ENCODE results near the gene RNASE8. TPM values are rescaled to one million over a fixed set of nuclear protein-coding genes. Genes with fewer than 3 reads are reported as not detected.

Gene RNASE8
- total and polyA plus RNA-seq, 10 of the 15 experiments (the other 5 are each of a cell fraction or from before 2014, with no cell fraction given): not detected

DNA sequence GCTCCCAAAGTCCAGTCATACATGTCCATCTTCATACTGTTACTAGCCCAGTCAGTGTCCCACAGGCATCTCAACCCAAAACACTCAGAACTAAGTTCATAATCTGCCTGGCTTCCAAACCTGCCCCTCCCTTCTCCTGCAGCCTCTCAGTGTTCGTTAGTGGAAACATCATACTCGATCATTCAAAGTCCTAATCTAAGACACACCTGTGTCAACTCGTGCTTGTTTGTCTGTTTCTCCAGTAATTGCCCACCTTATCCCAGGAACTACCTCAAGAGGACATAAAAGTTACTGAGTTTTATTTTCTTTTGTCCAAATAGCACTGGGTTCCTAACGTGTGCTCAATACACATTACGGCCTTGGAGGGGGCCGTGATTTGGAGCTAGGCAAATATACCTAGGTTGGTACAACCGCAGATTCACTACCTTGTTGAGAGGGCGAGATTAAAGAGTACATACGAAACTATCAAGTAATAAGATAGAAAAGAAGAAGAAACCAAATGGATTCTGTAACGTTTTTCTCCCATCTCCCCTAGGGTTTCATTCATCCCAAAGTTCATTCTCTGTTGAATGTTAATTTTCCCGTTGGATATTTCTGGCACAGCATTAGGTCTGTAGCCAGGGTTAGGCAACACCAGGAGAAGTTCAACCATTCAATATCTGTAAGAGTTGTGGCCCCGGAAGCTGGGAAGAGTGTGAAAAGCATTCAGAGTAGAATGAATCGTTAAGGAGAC, 3.2 kb downstream of the RNASE8 start (continued):
- TF ChIP-seq, protein P1, sequence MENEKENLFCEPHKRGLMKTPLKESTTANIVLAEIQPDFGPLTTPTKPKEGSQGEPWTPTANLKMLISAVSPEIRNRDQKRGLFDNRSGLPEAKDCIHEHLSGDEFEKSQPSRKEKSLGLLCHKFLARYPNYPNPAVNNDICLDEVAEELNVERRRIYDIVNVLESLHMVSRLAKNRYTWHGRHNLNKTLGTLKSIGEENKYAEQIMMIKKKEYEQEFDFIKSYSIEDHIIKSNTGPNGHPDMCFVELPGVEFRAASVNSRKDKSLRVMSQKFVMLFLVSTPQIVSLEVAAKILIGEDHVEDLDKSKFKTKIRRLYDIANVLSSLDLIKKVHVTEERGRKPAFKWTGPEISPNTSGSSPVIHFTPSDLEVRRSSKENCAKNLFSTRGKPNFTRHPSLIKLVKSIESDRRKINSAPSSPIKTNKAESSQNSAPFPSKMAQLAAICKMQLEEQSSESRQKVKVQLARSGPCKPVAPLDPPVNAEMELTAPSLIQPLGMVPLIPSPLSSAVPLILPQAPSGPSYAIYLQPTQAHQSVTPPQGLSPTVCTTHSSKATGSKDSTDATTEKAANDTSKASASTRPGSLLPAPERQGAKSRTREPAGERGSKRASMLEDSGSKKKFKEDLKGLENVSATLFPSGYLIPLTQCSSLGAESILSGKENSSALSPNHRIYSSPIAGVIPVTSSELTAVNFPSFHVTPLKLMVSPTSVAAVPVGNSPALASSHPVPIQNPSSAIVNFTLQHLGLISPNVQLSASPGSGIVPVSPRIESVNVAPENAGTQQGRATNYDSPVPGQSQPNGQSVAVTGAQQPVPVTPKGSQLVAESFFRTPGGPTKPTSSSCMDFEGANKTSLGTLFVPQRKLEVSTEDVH (IDR thresholded peaks at IDR 0.05; ENCODE audit: low read depth, partially characterized antibody): no peak
- TF ChIP-seq ZSCAN29 (IDR thresholded peaks at IDR 0.05) (no peak), CHD4 (IDR thresholded peaks at IDR 0.05) (no peak), TCF12 (IDR thresholded peaks at IDR 0.05; ENCODE audit: low read depth, low read length) (no peak)

DNA sequence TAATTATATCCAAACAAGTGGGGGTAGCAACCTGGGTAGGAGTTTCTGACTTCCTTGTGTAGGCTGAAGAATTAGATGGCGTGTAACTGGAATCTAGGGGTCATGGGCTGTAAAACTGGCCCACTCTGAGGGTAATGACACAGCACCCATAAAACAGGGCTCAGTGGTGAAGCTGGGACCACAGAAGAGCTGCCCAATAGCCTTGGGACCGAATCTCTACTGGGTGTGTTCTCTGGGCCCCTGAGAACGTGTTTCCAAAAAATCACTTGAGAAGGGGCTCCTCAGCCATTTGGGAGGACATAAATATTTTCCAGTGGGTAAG, 3.7 kb downstream of the RNASE8 start:
- intact Hi-C loops (cut with micrococcal nuclease; ENCODE audit: unreplicated experiment) (no loop called here), in situ Hi-C loops (cut with MboI) (no loop called here)
- Histone ChIP-seq H3K9me3 (replicated peaks; ENCODE audit: control insufficient read depth, insufficient read depth, low read length) (no peaks in the 10 kb centered on the region), H4K20me1 (ENCODE audit: control insufficient read depth, insufficient read depth) (no peaks in the 10 kb centered on the region), H3K4me1 (ENCODE audit: control insufficient read depth, insufficient read depth, low read length) (no peaks in the 10 kb centered on the region), H3K79me2 (ENCODE audit: control insufficient read depth, insufficient read depth, low read length) (no peaks in the 10 kb centered on the region), H3K4me3 (no peak overlapping the region), H2AFZ (ENCODE audit: control insufficient read depth, low read depth, low read length) (no peak overlapping the region), H3K9ac (ENCODE audit: control insufficient read depth, insufficient read depth, low read length) (no peak overlapping the region), H3K27me3 (replicated peaks in 1 of 2; ENCODE audit: control insufficient read depth in 2 of 2, insufficient read depth in 2 of 2, low read length in 1 of 2) (peaks cover 0 to 1% of the 10 kb centered on the region in 2 experiments; a peak in 1 of 4 replicates), H3K36me3 (ENCODE audit: control insufficient read depth in 2 of 2, insufficient read depth in 2 of 2, low read length in 1 of 2) (no peaks in the 10 kb centered on the region), H3K4me2 (ENCODE audit: control insufficient read depth, insufficient read depth) (no peak overlapping the region), H3K27ac (ENCODE audit: control insufficient read depth, insufficient read depth) (no peak overlapping the region)
- DNase-seq (ENCODE audit: low read depth, low spot score) (no peak), ATAC-seq (no peak), FAIRE-seq (no peak)
- 2% methylated on average over 3 of the region's 3 CpGs for WGBS (ENCODE audit: insufficient coverage, insufficient replicate concordance, low lambda C conversion rate, missing lambda C conversion rate)
- no TSS peak for BruUV-seq (replicated peaks)
- ChIA-PET POLR2A (no interaction called here), SMC1A (ENCODE audit: uncharacterized antibody, unreplicated experiment) (interaction anchor here (1.2 kb wide), 1 partner anchor 12 kb away, joined by 3 read pairs; no protein-coding TSS in a partner anchor), CTCF (interaction anchor here (1.3 to 2.9 kb wide), 3 partner anchors 31 to 46 kb away, joined by 3 to 12 read pairs (median 4); no protein-coding TSS in a partner anchor), RAD21 (ENCODE audit: unreplicated experiment) (interaction anchor here (1.0 kb wide), 1 partner anchor 31 kb away, joined by 3 read pairs; no protein-coding TSS in a partner anchor)
- no peak for TF ChIP-seq RB1 (IDR thresholded peaks at IDR 0.05; ENCODE audit: borderline replicate concordance)
- TF ChIP-seq, protein P1 (IDR thresholded peaks at IDR 0.05; ENCODE audit: low read depth, partially characterized antibody): no peak
- TF ChIP-seq TCF12 (IDR thresholded peaks at IDR 0.05; ENCODE audit: low read depth, low read length): no peak
- no peak for TF ChIP-seq EED (IDR thresholded peaks at IDR 0.05; ENCODE audit: low read depth)
- no peak for TF ChIP-seq TAF1 (IDR thresholded peaks at IDR 0.05; ENCODE audit: borderline replicate concordance, low read depth, low read length)
- TF ChIP-seq KAT2A (conservative IDR thresholded peaks at IDR 0.05; ENCODE audit: control insufficient read depth, low read depth, low read length): no peak
- TF ChIP-seq, protein P2, sequence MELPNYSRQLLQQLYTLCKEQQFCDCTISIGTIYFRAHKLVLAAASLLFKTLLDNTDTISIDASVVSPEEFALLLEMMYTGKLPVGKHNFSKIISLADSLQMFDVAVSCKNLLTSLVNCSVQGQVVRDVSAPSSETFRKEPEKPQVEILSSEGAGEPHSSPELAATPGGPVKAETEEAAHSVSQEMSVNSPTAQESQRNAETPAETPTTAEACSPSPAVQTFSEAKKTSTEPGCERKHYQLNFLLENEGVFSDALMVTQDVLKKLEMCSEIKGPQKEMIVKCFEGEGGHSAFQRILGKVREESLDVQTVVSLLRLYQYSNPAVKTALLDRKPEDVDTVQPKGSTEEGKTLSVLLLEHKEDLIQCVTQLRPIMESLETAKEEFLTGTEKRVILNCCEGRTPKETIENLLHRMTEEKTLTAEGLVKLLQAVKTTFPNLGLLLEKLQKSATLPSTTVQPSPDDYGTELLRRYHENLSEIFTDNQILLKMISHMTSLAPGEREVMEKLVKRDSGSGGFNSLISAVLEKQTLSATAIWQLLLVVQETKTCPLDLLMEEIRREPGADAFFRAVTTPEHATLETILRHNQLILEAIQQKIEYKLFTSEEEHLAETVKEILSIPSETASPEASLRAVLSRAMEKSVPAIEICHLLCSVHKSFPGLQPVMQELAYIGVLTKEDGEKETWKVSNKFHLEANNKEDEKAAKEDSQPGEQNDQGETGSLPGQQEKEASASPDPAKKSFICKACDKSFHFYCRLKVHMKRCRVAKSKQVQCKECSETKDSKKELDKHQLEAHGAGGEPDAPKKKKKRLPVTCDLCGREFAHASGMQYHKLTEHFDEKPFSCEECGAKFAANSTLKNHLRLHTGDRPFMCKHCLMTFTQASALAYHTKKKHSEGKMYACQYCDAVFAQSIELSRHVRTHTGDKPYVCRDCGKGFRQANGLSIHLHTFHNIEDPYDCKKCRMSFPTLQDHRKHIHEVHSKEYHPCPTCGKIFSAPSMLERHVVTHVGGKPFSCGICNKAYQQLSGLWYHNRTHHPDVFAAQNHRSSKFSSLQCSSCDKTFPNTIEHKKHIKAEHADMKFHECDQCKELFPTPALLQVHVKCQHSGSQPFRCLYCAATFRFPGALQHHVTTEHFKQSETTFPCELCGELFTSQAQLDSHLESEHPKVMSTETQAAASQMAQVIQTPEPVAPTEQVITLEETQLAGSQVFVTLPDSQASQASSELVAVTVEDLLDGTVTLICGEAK (IDR thresholded peaks at IDR 0.05; ENCODE audit: borderline replicate concordance): no peak
- no peak for TF ChIP-seq CREB1 (IDR thresholded peaks at IDR 0.05; ENCODE audit: low read depth)
- no peak for TF ChIP-seq NFXL1 (IDR thresholded peaks at IDR 0.05; ENCODE audit: borderline replicate concordance)
- no peak for TF ChIP-seq POU2F2 (IDR thresholded peaks at IDR 0.05; ENCODE audit: borderline replicate concordance, low read depth, low read length)
- no peak for TF ChIP-seq HCFC1 (IDR thresholded peaks at IDR 0.05; ENCODE audit: low read length)

Measured in GM12878 (cell line).